Measurements from ENCODE around the gene GNAL. TPM values are rescaled to one million over a fixed set of nuclear protein-coding genes. Genes with fewer than 3 reads are reported as not detected.

The GNAL gene
- total RNA-seq, 4 donors from 2014 or later: 13.3 to 22.0 (median 19.9) TPM

DNA sequence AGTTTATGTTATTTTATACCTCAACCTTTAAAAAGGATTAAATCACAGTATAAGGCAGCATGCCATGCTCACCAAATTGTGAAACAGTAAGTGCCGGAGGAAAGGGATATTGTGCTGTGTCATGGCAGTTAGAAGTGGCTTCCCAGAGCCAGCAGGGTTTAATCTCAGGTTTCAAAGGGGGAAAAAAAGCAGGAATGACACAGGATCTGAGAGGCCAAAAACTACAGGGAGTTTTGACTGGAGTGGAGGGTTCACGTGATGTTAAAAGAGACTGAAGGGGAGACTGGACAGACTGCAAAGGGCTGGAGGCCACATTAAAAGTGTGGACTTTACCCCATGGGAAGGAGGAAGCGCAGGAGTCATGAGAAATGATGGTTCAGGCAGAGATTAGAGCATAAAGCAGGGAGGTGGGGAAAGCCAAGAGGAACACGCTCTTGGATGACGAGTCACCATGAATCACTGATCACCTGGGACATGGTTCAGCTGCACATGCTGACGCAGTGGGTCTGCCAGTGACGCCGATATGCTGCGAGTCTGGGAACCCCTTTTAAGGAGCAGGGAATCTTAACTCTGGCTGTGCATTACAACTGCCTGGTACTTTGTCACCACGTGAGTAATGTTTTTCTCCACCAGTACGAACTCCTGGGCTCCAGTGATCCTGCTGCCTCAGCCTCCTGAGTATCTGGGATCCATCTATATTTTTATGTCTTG lies 168.3 kb downstream of the GNAL start:
- H3K9me3 ChIP-seq: no peaks in the 10 kb centered on the region
- 29% methylated on average over 11 of the region's 11 CpGs for WGBS
- intact Hi-C loops (cut with DNase I): loop anchor here (10.0 kb wide), 1 partner anchor 127 kb away; the partner anchor contains the start of gene IMPA2
- H3K36me3 ChIP-seq: peaks cover 0 to 12% (median 8%) of the 10 kb centered on the region in 4 donors
- no peaks in the 10 kb centered on the region for H3K27me3 ChIP-seq
- no peak for TF ChIP-seq POLR2A (IDR thresholded peaks at IDR 0.05; ENCODE audit: low read depth)
- TF ChIP-seq EP300 (IDR thresholded peaks at IDR 0.05): peak; percentile 92
- TF ChIP-seq POLR2AphosphoS5 (IDR thresholded peaks at IDR 0.05): peak; percentile 88 to 90
- DNase-seq (ENCODE audit: extremely low spot score): no peak
- peak overlapping the region in 2 of 4 donors; percentile 7 to 18 for H3K4me3 ChIP-seq
- peaks cover 20 to 54% (median 45%) of the 10 kb centered on the region in 4 donors for H3K4me1 ChIP-seq
- peak overlapping the region; percentile 72 to 88 (median 85) for H3K27ac ChIP-seq (replicated peaks in 1 of 4)

DNA sequence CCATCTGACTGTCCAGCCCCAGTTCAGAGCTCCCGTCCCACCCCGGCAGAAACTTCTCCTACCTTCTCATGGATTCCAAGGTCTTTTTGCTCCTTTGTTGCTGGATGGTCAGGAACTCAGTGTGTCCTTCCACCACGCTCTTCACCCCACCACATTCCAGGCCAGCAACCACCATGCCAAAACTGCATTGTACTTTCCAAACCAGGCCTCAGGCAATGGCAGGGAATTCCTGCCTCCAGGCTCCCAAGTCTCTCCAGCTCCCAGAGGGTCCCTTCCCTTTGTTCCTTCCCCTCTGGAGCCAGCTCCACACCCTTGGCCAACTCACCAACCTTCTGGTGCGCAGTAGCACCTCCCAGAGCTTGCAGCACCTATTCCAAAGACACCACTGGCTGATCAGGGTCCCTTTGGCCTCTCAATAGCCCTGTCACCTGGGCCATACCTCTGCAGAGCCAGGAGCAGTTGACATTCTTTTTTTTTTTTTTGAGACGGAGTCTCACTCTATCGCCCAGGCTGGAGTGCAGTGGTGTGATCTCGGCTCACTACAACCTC lies 170.3 kb downstream of the GNAL start:
- no peaks in the 10 kb centered on the region for H3K27me3 ChIP-seq

DNA sequence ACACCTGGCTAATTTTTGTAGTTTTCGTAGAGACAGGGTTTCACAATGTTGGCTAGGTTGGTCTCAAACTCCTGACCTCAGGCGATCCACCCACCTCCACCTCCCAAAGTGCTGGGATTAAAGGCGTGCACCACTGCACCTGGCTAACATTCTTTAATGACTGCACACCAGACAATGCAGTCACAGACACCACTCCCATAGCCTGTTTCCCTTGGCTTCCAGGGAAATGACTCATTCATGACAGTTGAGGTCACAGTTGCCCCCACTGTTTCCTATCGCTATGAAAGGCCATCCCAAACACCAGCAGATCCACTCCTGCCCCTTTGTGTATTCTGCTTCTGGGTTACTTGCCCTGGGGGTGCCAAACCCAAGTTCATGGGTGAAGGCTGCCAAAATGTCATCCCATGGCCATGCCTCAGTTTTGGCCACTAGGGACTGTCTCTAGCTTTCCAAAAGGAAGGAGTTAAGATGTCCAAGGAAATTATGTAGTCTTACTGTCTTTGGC lies 170.9 kb downstream of the GNAL start:
- no peaks in the 10 kb centered on the region for H3K27me3 ChIP-seq
- H3K4me1 ChIP-seq: peaks cover 0 to 30% (median 19%) of the 10 kb centered on the region in 4 donors
- no peak overlapping the region for H3K27ac ChIP-seq (replicated peaks in 1 of 4)
- H3K36me3 ChIP-seq: peaks cover 0 to 9% (median 0%) of the 10 kb centered on the region in 4 donors
- intact Hi-C loops (cut with DNase I): loop anchor here (10.0 kb wide), 1 partner anchor 125 kb away; the partner anchor contains the start of gene IMPA2
- no peaks in the 10 kb centered on the region for H3K9me3 ChIP-seq
- WGBS: 72% methylated on average over 4 of the region's 4 CpGs
- H3K4me3 ChIP-seq: no peak overlapping the region
- no peak for DNase-seq (ENCODE audit: extremely low spot score)
- TF ChIP-seq EP300 (IDR thresholded peaks at IDR 0.05): no peak
- no peak for TF ChIP-seq POLR2A (IDR thresholded peaks at IDR 0.05; ENCODE audit: low read depth)
- TF ChIP-seq POLR2AphosphoS5 (IDR thresholded peaks at IDR 0.05): peak in 1 of 2 donors; percentile 28

More for the DNA sequence above, 170.3 kb downstream of the GNAL start:
- no peak for DNase-seq (ENCODE audit: extremely low spot score)
- Histone ChIP-seq H3K4me3 (no peak overlapping the region), H3K9me3 (no peaks in the 10 kb centered on the region), H3K36me3 (peaks cover 0 to 11% (median 3%) of the 10 kb centered on the region in 4 donors), H3K27ac (replicated peaks in 1 of 4) (peak overlapping the region in 2 of 4 donors; percentile 7 to 83), H3K4me1 (peaks cover 0 to 34% (median 25%) of the 10 kb centered on the region in 4 donors)
- 92% methylated on average over 7 of the region's 7 CpGs for WGBS
- TF ChIP-seq, protein P1, sequence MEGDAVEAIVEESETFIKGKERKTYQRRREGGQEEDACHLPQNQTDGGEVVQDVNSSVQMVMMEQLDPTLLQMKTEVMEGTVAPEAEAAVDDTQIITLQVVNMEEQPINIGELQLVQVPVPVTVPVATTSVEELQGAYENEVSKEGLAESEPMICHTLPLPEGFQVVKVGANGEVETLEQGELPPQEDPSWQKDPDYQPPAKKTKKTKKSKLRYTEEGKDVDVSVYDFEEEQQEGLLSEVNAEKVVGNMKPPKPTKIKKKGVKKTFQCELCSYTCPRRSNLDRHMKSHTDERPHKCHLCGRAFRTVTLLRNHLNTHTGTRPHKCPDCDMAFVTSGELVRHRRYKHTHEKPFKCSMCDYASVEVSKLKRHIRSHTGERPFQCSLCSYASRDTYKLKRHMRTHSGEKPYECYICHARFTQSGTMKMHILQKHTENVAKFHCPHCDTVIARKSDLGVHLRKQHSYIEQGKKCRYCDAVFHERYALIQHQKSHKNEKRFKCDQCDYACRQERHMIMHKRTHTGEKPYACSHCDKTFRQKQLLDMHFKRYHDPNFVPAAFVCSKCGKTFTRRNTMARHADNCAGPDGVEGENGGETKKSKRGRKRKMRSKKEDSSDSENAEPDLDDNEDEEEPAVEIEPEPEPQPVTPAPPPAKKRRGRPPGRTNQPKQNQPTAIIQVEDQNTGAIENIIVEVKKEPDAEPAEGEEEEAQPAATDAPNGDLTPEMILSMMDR (IDR thresholded peaks at IDR 0.05): no peak
- TF ChIP-seq POLR2AphosphoS5 (IDR thresholded peaks at IDR 0.05) (no peak), POLR2A (IDR thresholded peaks at IDR 0.05; ENCODE audit: low read depth) (no peak), EP300 (IDR thresholded peaks at IDR 0.05) (no peak)
- intact Hi-C loops (cut with DNase I): loop anchor here (10.0 kb wide), 1 partner anchor 125 kb away; the partner anchor contains the start of gene IMPA2

DNA sequence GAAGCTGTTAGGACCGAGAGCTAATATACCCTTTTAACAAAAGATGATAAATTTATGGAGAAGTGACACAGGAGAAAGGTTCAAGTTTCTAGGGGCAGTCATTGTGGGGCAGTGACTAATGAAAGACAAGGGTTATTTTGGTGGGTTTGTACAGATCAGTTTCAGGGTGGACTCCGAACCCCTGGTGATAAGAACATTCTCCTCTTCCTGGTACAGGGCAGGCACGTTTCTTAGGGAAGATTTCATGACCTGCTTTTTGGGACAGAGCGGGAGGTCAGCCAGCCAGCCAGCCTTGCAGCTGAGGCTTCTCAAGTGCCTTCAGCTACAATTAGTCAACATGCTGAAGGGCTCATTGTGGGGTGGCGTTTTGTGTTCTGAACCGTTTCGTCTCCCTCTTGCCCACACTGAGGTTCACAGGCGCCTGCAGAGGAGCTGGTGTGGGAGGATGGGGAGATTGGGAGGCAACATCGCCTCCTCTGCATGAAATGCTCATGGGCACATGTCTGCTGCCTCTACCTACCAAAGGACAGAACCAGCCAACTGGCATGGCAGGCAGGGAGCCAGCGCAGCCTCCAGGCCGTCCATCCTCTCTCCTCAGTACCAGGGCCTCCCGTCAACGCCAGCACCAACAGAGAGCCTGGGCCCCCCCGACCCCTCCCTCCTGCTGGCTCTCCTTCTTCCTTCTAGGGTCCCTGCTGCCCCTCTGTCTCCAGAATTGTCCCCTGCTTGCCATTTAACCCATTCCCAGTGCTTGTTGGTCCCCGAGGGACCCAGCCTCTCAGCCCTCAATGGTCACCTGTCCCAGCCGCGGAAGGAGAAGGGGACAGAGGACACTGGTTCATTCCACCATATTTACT lies 171.8 kb downstream of the GNAL start:
- peaks cover 0 to 27% (median 19%) of the 10 kb centered on the region in 4 donors for H3K4me1 ChIP-seq
- intact Hi-C loops (cut with DNase I): no loop called here
- TF ChIP-seq POLR2AphosphoS5 (IDR thresholded peaks at IDR 0.05) (no peak), EP300 (IDR thresholded peaks at IDR 0.05) (no peak), POLR2A (IDR thresholded peaks at IDR 0.05; ENCODE audit: low read depth) (no peak)
- TF ChIP-seq, protein P1 (IDR thresholded peaks at IDR 0.05): no peak
- peaks cover 0 to 3% (median 0%) of the 10 kb centered on the region in 4 donors for H3K36me3 ChIP-seq
- no peak for DNase-seq (ENCODE audit: extremely low spot score)
- H3K27ac ChIP-seq (replicated peaks in 1 of 4): no peak overlapping the region
- no peaks in the 10 kb centered on the region for H3K9me3 ChIP-seq
- no peak overlapping the region for H3K4me3 ChIP-seq
- H3K27me3 ChIP-seq: no peaks in the 10 kb centered on the region
- WGBS: 85% methylated on average over 17 of the region's 17 CpGs

DNA sequence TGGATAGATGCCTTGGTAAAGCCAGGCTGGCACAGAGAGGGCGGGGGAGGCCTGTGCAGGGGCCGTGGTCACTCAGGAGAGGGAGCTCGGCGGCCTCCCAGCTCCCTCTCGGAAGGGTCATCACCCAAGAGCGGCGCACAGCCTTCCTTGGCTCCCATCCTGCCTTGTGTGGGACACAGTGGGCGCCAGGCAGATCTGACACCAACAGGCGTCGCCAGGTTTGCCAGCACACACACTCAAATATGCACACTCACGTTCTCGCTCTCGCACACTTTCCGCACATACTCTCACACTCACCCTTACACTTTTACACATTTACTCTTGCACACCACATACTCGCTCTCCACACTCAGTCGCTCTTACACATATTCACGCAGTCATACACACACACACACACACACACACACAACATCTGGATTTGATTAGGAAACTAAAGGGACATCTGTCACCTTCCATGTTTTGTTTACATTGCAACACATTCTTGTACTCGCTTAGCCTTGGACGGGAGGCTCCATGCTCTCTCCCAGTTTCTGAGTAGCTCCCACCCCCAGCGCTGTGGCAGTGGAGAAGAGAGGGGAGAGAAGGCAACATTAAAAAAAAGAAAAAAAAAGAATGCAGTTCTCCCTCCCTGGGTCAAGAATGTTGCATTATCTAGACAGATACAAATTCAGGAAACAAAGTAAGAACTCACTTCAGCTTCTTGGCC lies 172.7 kb downstream of the GNAL start:
- no peak overlapping the region for H3K4me3 ChIP-seq
- peaks cover 0 to 18% (median 14%) of the 10 kb centered on the region in 4 donors for H3K4me1 ChIP-seq
- H3K27me3 ChIP-seq: no peaks in the 10 kb centered on the region
- no peaks in the 10 kb centered on the region for H3K9me3 ChIP-seq
- 77% methylated on average over 20 of the region's 20 CpGs for WGBS
- H3K36me3 ChIP-seq: peaks cover 0 to 5% (median 0%) of the 10 kb centered on the region in 4 donors
- H3K27ac ChIP-seq (replicated peaks in 1 of 4): no peak overlapping the region
- intact Hi-C loops (cut with DNase I): no loop called here
- no peak for DNase-seq (ENCODE audit: extremely low spot score)
- TF ChIP-seq, protein P1 (IDR thresholded peaks at IDR 0.05): no peak
- TF ChIP-seq EP300 (IDR thresholded peaks at IDR 0.05): no peak
- TF ChIP-seq POLR2AphosphoS5 (IDR thresholded peaks at IDR 0.05): no peak
- TF ChIP-seq POLR2A (IDR thresholded peaks at IDR 0.05; ENCODE audit: low read depth): no peak
